Articular chondrocyte of knee joint (primary cell): ENCODE results near the gene SNCG. TPM values are rescaled to one million over a fixed set of nuclear protein-coding genes. Genes with fewer than 3 reads are reported as not detected.

Experiments
- small RNA-seq: library from RNA; depleted of rRNA; stranded (forward); fragments of <200 nt; gene quantifications from one replicate; pipeline ENCODE3, GENCODE V24; 2012
- total RNA-seq: library from RNA; depleted of rRNA; stranded (reverse); fragments of >200 nt; gene quantifications from 2 replicates; pipeline ENCODE4 v1.2.3, GENCODE V29; 2012

SNCG gene
- 17.6 and 20.6 TPM in 2 replicates for total RNA-seq

GRCh38 chr10:86958116-86958900 lies at the start of gene SNCG:
TSS of gene SNCG (plus strand) at chr10:86958599. CDS start at chr10:86958698, 99 bp downstream.

GRCh38 chr10:86957471-86958115 lies 806 bp upstream of the SNCG start, which contains the start of gene MMRN2:
TSS of gene MMRN2 (minus strand) at chr10:86957615. CDS start at chr10:86957541, 74 bp downstream.

GRCh38 chr10:86968271-86968993 lies 10.0 kb downstream of the SNCG start, which contains the start of gene ADIRF:
TSS of gene ADIRF (plus strand) at chr10:86968482. CDS start at chr10:86968545, 63 bp downstream.

Small RNAs within 50 kb of the gene (small RNA-seq; reads per million reads assigned to genes)
- not detected for gene BMS1P3

Other genes with a start within 250 kb of the SNCG start
- gene BMPR1A, start 202.0 kb upstream of the SNCG start, total RNA-seq, result 90.9 and 96.3 TPM in 2 replicates
- 5.2 and 6.1 TPM in 2 replicates for gene MMRN2, start 984 bp upstream of the SNCG start, total RNA-seq
- gene ADIRF, start 9.9 kb downstream of the SNCG start, total RNA-seq, result 50.6 and 78.0 TPM in 2 replicates
- gene FAM25A, start 61.7 kb downstream of the SNCG start, total RNA-seq, result not detected in 2 replicates
- 180 and 203 TPM in 2 replicates for gene GLUD1, start 136.2 kb downstream of the SNCG start, total RNA-seq
- gene SHLD2, start 136.6 kb downstream of the SNCG start, total RNA-seq, result 36.3 and 39.5 TPM in 2 replicates